H1 (cell line): ENCODE data around the gene MIPEP.

Experiments
- BACH1 ChIP-seq: IDR thresholded peaks from 2 replicates; pipeline ENCODE4 v1.6.1; 2012; ENCODE audit warnings: low read length, improper control_type of control experiment
- CTCF ChIP-seq, 3 experiments: IDR thresholded peaks; 1 replicate in 2 of 3; 2 replicates in 1 of 3; pipeline versions ENCODE4 v1.5.1 to v1.6.1; 2011; ENCODE audit warnings: low read length in 3 of 3, mild to moderate bottlenecking in 3 of 3, inconsistent platforms in 2 of 3, low read depth in 1 of 3, moderate library complexity in 1 of 3; ENCODE audit not compliant: insufficient read depth in 1 of 3; ENCODE audit errors: control extremely low read depth in 1 of 3
- NRF1 ChIP-seq: IDR thresholded peaks from 2 replicates; pipeline ENCODE4 v1.6.1; 2011; ENCODE audit warnings: mild to moderate bottlenecking, low read depth, low read length, improper control_type of control experiment
- TAF1 ChIP-seq: IDR thresholded peaks from 2 replicates; pipeline ENCODE4 v1.6.1; 2011; ENCODE audit warnings: mild to moderate bottlenecking, low read depth, low read length

GRCh38 chr13:23697772-23698313 lies 191.4 kb downstream of the MIPEP start:
- TF ChIP-seq NRF1: no peak
- TF ChIP-seq CTCF (IDR thresholded peaks at IDR 0.05; ENCODE audit: control extremely low read depth in 1 of 3, insufficient read depth in 1 of 3, low read depth in 1 of 3, low read length in 3 of 3): no peak
- no peak for TF ChIP-seq BACH1
- TF ChIP-seq TAF1: no peak
